ENCODE data around the gene SHISAL1.

The SHISAL1 gene

GRCh38 chr22:44194569-44194968, 118.2 kb downstream of the SHISAL1 start:
- Histone ChIP-seq H3K27me3 (replicated peaks; ENCODE audit: control insufficient read depth, insufficient read depth, low read length) (no peaks in the 10 kb centered on the region), H3K4me3 (replicated peaks; ENCODE audit: low read depth, low read length) (no peak overlapping the region), H3K36me3 (ENCODE audit: control insufficient read depth, insufficient read depth, low read length) (peaks cover 7% of the 10 kb centered on the region)
- TF ChIP-seq CTCF (IDR thresholded peaks at IDR 0.05; ENCODE audit: insufficient read depth, low read length, poor library complexity, severe bottlenecking) = no peak
- no peak for DNase-seq (ENCODE audit: extremely low read depth, insufficient read length)
